ENCODE data around the gene HCK. TPM values are rescaled to one million over a fixed set of nuclear protein-coding genes. Genes with fewer than 3 reads are reported as not detected.

HCK gene
- total RNA-seq, 1 experiment from 2014 or later = 0.17 TPM

DNA sequence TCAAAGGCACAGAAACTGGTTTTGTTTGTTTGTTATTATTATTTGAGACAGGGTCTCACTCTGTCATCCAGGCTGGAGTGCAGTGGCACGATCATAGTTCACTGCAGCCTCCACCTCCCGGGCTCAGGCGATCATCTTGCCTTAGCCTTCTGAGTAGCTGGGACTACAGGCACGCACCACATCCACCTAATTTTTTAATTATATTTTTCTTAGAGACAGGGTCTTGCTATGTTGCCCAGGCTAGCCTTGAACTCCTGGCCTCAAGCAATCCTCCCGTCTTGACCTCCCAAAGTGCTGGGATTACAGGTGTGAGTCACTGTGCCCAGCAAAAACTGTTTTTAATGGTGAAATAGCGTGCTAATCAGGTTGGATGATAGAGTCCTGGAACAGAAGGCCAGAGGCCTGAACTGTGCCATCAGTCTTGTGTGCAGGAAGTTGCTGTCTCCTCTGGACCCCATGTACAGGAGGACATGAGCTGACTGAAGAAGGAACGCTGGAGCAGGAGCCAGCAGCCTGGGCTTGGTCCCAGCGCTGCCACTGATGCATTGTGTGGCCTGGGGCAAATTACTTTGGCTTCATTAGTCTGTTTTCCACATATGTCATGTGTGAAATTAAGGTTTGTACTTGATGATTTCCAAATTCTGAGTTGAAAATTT lies 62.4 kb downstream of the HCK start:
- H3K9me2 ChIP-seq (ENCODE audit: insufficient read depth) = no peaks in the 10 kb centered on the region
- H2AFZ ChIP-seq (ENCODE audit: low read depth, low read length, poor library complexity, severe bottlenecking) = no peak overlapping the region
- no peak for ATAC-seq
- H3K27me3 ChIP-seq (ENCODE audit: insufficient read depth, low read length) = no peaks in the 10 kb centered on the region
- intact Hi-C loops (cut with micrococcal nuclease) = no loop called here
- H3K4me3 ChIP-seq (replicated peaks in 1 of 2; ENCODE audit: low read depth in 1 of 2, low read length in 2 of 2) = no peak overlapping the region
- no peak overlapping the region for H3K27ac ChIP-seq (ENCODE audit: low read depth, low read length)
- H3K36me3 ChIP-seq (ENCODE audit: control insufficient read depth in 1 of 2, insufficient read depth in 2 of 2, low read length in 2 of 2) = peaks cover 8 to 10% of the 10 kb centered on the region in 2 experiments; a peak in 2 of 4 replicates
- no peak overlapping the region for H3K4me2 ChIP-seq (ENCODE audit: low read length)
- DNase-seq (ENCODE audit: low read depth, low spot score) = no peak
- peaks cover 98% of the 10 kb centered on the region for H3K79me2 ChIP-seq (ENCODE audit: insufficient read depth, low read length)
- ChIA-PET CTCF (no interaction called here), RAD21 (ENCODE audit: low non-redundant PET in 1 of 2, low total read pairs in 2 of 2, uncharacterized antibody in 2 of 2, unreplicated experiment in 2 of 2) (no interaction called here), POLR2A (no interaction called here)
- no peaks in the 10 kb centered on the region for H3K9me3 ChIP-seq (ENCODE audit: control insufficient read depth in 1 of 2, insufficient read depth in 1 of 2, low read depth in 1 of 2, low read length in 2 of 2)
- no peak overlapping the region for H3K9ac ChIP-seq (ENCODE audit: low read length)
- H3K4me1 ChIP-seq (ENCODE audit: control insufficient read depth in 1 of 2, insufficient read depth in 2 of 2, low read length in 2 of 2) = peaks cover 6 to 10% of the 10 kb centered on the region in 2 experiments
- peaks cover 6% of the 10 kb centered on the region; the same call in 1 of the 2 replicates for H4K20me1 ChIP-seq (ENCODE audit: insufficient read depth)
- TF ChIP-seq TCF7L2 (IDR thresholded peaks at IDR 0.05; ENCODE audit: borderline replicate concordance, extremely low read depth, insufficient read depth, insufficient read length) = no peak
- no peak for TF ChIP-seq EZH2phosphoT487 (IDR thresholded peaks at IDR 0.05; ENCODE audit: borderline replicate concordance)
- TF ChIP-seq YY1 (IDR thresholded peaks at IDR 0.05; ENCODE audit: extremely low read depth, insufficient replicate concordance, low read depth, low read length) = no peak
- TF ChIP-seq, protein P1, sequence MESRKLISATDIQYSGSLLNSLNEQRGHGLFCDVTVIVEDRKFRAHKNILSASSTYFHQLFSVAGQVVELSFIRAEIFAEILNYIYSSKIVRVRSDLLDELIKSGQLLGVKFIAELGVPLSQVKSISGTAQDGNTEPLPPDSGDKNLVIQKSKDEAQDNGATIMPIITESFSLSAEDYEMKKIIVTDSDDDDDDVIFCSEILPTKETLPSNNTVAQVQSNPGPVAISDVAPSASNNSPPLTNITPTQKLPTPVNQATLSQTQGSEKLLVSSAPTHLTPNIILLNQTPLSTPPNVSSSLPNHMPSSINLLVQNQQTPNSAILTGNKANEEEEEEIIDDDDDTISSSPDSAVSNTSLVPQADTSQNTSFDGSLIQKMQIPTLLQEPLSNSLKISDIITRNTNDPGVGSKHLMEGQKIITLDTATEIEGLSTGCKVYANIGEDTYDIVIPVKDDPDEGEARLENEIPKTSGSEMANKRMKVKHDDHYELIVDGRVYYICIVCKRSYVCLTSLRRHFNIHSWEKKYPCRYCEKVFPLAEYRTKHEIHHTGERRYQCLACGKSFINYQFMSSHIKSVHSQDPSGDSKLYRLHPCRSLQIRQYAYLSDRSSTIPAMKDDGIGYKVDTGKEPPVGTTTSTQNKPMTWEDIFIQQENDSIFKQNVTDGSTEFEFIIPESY (IDR thresholded peaks at IDR 0.05; ENCODE audit: extremely low read depth, insufficient replicate concordance, low read length) = no peak
- TF ChIP-seq ZNF274 (IDR thresholded peaks at IDR 0.05; ENCODE audit: low read depth, low read length) = no peak
- no peak for TF ChIP-seq EGR1 (IDR thresholded peaks at IDR 0.05; ENCODE audit: low read depth)
- TF ChIP-seq, protein P2, sequence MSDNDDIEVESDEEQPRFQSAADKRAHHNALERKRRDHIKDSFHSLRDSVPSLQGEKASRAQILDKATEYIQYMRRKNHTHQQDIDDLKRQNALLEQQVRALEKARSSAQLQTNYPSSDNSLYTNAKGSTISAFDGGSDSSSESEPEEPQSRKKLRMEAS (IDR thresholded peaks at IDR 0.05) = no peak
- no peak for TF ChIP-seq JUND (IDR thresholded peaks at IDR 0.05)
- no peak for TF ChIP-seq POLR2A (IDR thresholded peaks at IDR 0.05; ENCODE audit: borderline replicate concordance, extremely low read depth, insufficient read depth, insufficient read length)
- TF ChIP-seq ZFX (IDR thresholded peaks at IDR 0.05) = no peak
- TF ChIP-seq SRF (IDR thresholded peaks at IDR 0.05; ENCODE audit: low read depth) = no peak
- TF ChIP-seq, protein P3, sequence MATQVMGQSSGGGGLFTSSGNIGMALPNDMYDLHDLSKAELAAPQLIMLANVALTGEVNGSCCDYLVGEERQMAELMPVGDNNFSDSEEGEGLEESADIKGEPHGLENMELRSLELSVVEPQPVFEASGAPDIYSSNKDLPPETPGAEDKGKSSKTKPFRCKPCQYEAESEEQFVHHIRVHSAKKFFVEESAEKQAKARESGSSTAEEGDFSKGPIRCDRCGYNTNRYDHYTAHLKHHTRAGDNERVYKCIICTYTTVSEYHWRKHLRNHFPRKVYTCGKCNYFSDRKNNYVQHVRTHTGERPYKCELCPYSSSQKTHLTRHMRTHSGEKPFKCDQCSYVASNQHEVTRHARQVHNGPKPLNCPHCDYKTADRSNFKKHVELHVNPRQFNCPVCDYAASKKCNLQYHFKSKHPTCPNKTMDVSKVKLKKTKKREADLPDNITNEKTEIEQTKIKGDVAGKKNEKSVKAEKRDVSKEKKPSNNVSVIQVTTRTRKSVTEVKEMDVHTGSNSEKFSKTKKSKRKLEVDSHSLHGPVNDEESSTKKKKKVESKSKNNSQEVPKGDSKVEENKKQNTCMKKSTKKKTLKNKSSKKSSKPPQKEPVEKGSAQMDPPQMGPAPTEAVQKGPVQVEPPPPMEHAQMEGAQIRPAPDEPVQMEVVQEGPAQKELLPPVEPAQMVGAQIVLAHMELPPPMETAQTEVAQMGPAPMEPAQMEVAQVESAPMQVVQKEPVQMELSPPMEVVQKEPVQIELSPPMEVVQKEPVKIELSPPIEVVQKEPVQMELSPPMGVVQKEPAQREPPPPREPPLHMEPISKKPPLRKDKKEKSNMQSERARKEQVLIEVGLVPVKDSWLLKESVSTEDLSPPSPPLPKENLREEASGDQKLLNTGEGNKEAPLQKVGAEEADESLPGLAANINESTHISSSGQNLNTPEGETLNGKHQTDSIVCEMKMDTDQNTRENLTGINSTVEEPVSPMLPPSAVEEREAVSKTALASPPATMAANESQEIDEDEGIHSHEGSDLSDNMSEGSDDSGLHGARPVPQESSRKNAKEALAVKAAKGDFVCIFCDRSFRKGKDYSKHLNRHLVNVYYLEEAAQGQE (IDR thresholded peaks at IDR 0.05; ENCODE audit: low read depth) = no peak
- no peak for TF ChIP-seq EZH2 (IDR thresholded peaks at IDR 0.05)
- TF ChIP-seq RAD21 (IDR thresholded peaks at IDR 0.05; ENCODE audit: low read depth) = no peak
- TF ChIP-seq CEBPB (IDR thresholded peaks at IDR 0.05; ENCODE audit: low read depth) = no peak
- no peak for TF ChIP-seq FOSL1 (IDR thresholded peaks at IDR 0.05; ENCODE audit: low read depth)
- BruUV-seq (replicated peaks) = no TSS peak
